Mesothelial cell of epicardium (in vitro differentiated cells): ENCODE measurements around the gene MEP1A. TPM values are rescaled to one million over a fixed set of nuclear protein-coding genes. Genes with fewer than 3 reads are reported as not detected.
"Not testable (repeated sequence)": the region's sequence is repeated elsewhere in the genome, so short reads cannot be mapped to it uniquely, and the experiment has no call there.

Experiments
- DNase-seq, 2 experiments: peaks; one replicate each; pipeline ENCODE4 v3.0.0; 2021; ENCODE audit warnings: low spot score in 2 of 2; ENCODE audit not compliant: unreplicated experiment in 2 of 2
- H3K27ac Mint-ChIP-seq: 2 replicates; pipeline ENCODE4 v1.8.0; 2021; ENCODE audit warnings: mixed read lengths
- H3K27me3 Mint-ChIP-seq: 2 replicates; pipeline ENCODE4 v1.8.0; 2021; ENCODE audit warnings: low read depth, mixed read lengths
- H3K36me3 Mint-ChIP-seq: 2 replicates; pipeline ENCODE4 v1.8.0; 2021; ENCODE audit warnings: mixed read lengths
- H3K4me1 Mint-ChIP-seq: 2 replicates; pipeline ENCODE4 v1.8.0; 2021; ENCODE audit warnings: mixed read lengths
- H3K4me3 Mint-ChIP-seq: 2 replicates; pipeline ENCODE4 v1.8.0; 2021; ENCODE audit warnings: mild to moderate bottlenecking, moderate library complexity, mixed read lengths
- H3K9me3 Mint-ChIP-seq: 2 replicates; pipeline ENCODE4 v1.8.0; 2021; ENCODE audit warnings: mixed read lengths
- CTCF ChIP-seq: fragments of 200-600 bp; sonication (generic); IDR thresholded peaks from one replicate; pipeline ENCODE4 v1.5.0; 2021; ENCODE audit warnings: antibody characterized with exemption; ENCODE audit not compliant: unreplicated experiment
- total RNA-seq: library from RNA; stranded (reverse); gene quantifications from 3 replicates; pipeline ENCODE4 v1.2.1, GENCODE V29; 2021

MEP1A gene
- total RNA-seq, 1 donor from 2014 or later = not detected

GRCh38 chr6:46758960-46759753 lies 34.0 kb upstream of the MEP1A start:
- Mint-ChIP-seq H3K4me3 (no peak overlapping the region), H3K36me3 (no peaks in the 10 kb centered on the region), H3K27ac (no peak overlapping the region), H3K27me3 (no peaks in the 10 kb centered on the region), H3K9me3 (no peaks in the 10 kb centered on the region), H3K4me1 (no peaks in the 10 kb centered on the region)
- DNase-seq = no peak
- TF ChIP-seq CTCF = no peak

DNA sequence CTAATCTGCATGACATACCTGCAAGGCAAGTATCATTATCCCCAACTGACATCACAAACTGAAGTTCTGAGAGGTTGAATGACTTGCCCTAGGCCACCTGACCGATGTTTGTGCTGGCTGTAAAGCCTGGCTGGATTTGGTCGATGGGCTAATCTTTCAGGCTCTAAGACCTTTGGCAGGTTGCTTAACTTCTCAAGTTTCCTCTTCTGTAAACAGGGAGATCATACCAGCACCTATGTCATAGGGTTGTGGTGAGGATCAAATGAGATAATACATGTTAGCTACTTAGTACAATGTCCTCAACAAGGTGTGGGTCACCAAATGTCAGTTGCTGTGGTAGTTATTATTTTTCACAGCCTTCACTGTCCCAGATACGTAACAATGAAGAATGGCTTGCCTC lies 32.3 kb upstream of the MEP1A start:
- Mint-ChIP-seq H3K4me1 (no peaks in the 10 kb centered on the region), H3K36me3 (no peaks in the 10 kb centered on the region), H3K27ac (no peak overlapping the region), H3K27me3 (no peaks in the 10 kb centered on the region), H3K9me3 (no peaks in the 10 kb centered on the region), H3K4me3 (no peak overlapping the region)
- DNase-seq = no peak
- TF ChIP-seq CTCF = no peak

GRCh38 chr6:46763466-46763865 lies 29.7 kb upstream of the MEP1A start:
- TF ChIP-seq CTCF = no peak
- Mint-ChIP-seq H3K9me3 (peaks cover 12% of the 10 kb centered on the region), H3K27ac (no peak overlapping the region), H3K36me3 (no peaks in the 10 kb centered on the region), H3K4me1 (no peaks in the 10 kb centered on the region), H3K4me3 (no peak overlapping the region), H3K27me3 (no peaks in the 10 kb centered on the region)
- DNase-seq = no peak

GRCh38 chr6:46764280-46764679 lies 28.9 kb upstream of the MEP1A start:
- H3K4me3 Mint-ChIP-seq = not testable (repeated sequence)
- H3K9me3 Mint-ChIP-seq = peaks cover 12% of the 10 kb centered on the region

GRCh38 chr6:46764961-46765360 lies 28.2 kb upstream of the MEP1A start:
- no peak for DNase-seq
- H3K27me3 Mint-ChIP-seq = no peaks in the 10 kb centered on the region
- no peaks in the 10 kb centered on the region for H3K36me3 Mint-ChIP-seq
- H3K4me1 Mint-ChIP-seq = no peaks in the 10 kb centered on the region
- H3K4me3 Mint-ChIP-seq = no peak overlapping the region
- no peak overlapping the region for H3K27ac Mint-ChIP-seq
- TF ChIP-seq CTCF = no peak
- H3K9me3 Mint-ChIP-seq = peaks cover 12% of the 10 kb centered on the region

More at GRCh38 chr6:46764280-46764679, 28.9 kb upstream of the MEP1A start:
- not testable (repeated sequence) for H3K36me3 Mint-ChIP-seq, H3K27me3 Mint-ChIP-seq, DNase-seq, H3K27ac Mint-ChIP-seq, H3K4me1 Mint-ChIP-seq

GRCh38 chr6:46772016-46772415 lies 21.2 kb upstream of the MEP1A start:
- no peak overlapping the region for H3K4me3 Mint-ChIP-seq
- TF ChIP-seq CTCF = no peak
- H3K36me3 Mint-ChIP-seq = no peaks in the 10 kb centered on the region
- no peak for DNase-seq
- no peaks in the 10 kb centered on the region for H3K4me1 Mint-ChIP-seq
- no peak overlapping the region for H3K27ac Mint-ChIP-seq
- H3K27me3 Mint-ChIP-seq = no peaks in the 10 kb centered on the region
- peaks cover 9% of the 10 kb centered on the region for H3K9me3 Mint-ChIP-seq
